ENCODE data around the gene FOXL3.

Gene FOXL3

DNA sequence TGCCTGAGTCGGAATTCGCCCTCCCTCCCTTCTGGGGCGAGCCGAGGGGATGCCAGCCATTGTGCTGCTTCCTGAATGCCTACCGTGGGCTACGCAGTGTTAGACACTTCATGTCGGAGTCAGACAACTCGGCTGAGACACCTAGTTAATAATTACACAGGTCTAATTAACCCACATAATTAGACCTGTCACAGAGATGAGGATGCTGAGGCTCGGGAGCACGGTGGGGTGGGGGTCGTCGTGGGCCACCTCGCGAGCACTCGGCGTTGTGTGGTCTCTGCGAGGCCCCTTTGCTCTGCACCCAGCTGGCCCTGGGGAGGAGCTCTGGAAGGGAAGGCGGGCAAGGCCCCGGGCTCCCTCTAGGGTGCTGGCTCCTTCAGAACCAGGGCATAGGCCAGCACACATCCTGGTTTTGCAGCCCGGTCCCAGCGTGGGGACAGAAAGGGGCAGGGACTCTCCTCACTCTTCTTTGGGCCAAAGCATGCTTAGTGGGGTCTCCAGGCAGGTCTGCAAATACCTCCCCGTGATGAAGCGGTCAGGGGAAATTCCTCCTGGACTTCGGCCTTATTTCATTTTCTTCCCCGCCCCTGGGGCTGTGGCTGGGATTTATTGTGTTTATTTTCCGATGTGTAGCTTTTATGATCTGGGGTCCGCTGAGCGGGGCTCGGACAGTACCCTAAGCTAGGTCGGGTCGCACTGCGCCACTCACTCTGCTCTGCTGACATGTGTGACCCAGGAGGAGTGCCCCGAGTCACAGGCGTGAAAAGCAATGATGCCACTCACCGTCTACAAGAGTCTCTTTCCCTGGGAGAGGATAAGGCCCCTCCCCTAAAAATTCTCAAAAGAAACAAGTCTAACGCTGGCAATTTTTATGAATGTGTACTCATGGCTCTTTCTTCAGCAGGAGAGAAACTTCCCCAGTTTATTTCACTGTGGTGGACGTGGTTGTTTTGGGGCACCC is 4.9 kb upstream of the FOXL3 start:
- DNase-seq (ENCODE audit: low read depth) = no peak
- no peak for TF ChIP-seq CTCF (conservative IDR thresholded peaks at IDR 0.05; ENCODE audit: low read length)
- no peak overlapping the region for H3K4me3 ChIP-seq (ENCODE audit: low read length)

DNA sequence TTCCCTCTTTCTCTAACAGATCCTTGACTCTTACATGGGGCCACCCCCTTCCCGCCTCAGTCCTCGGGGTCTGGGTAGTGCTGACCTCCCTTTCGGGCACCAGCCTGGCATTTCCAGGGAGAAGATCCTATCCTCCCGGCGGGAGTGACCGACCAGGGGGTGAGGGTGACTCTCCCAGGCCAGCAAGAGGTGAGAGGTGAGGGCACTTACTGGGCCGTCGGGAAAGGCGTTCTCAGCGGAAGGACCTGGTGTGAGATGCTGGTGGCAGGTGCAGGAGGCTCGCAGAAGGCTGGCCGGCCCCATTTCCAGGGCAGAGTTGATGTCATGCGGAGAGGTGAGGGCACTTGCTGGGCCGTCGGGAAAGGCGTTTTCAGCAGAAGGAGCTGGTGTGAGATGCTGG is 4.2 kb upstream of the FOXL3 start:
- DNase-seq (ENCODE audit: low read depth) = no peak
- H3K4me3 ChIP-seq (ENCODE audit: low read length) = no peak overlapping the region
- no peak for TF ChIP-seq CTCF (conservative IDR thresholded peaks at IDR 0.05; ENCODE audit: low read length)

DNA sequence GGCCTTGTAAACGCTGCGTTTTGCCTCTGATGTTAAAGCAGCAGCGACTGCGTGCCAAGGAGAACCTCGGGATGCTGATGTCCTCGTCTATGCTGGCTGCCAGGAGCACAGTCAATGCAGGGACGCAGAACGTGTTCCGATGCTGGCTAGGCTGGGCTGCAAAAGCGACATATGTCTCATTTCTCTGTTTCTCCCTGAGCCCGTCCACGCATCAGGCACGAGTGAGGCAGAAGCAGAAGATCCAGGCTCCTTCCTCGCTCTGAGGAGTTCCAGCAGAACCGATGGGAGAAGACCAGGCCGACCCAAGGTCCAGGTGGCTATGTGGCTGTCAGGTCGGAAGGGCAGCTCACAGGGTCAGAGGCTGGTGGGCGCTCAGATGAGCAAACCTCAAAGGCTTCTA is 3.7 kb upstream of the FOXL3 start:
- H3K4me3 ChIP-seq (ENCODE audit: low read length) = no peak overlapping the region
- DNase-seq (ENCODE audit: low read depth) = no peak
- TF ChIP-seq CTCF (conservative IDR thresholded peaks at IDR 0.05; ENCODE audit: low read length) = no peak

DNA sequence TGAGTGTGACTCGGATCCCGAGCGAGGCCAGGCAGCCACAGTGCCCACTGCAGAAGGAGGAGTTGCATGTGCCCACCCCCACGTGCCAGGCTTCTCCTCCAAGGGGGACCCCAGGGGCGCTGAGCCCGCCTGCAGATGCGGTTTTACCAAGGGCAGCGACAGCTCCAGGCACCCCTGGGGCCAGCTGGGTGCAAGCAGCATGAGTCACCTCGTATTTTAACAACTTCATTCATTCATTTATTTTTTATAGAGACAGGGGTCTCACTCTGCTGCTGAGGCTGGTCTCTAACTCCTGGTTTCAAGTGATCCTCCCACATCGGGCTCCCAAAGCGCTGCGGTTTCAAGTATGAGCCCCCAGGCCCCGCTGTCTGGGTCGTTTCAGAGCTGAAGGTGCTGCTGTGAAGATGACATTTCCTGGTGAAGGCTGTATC is 1.3 kb upstream of the FOXL3 start:
- no peak for TF ChIP-seq CTCF (conservative IDR thresholded peaks at IDR 0.05; ENCODE audit: low read length)
- no peak for DNase-seq (ENCODE audit: low read depth)
- H3K4me3 ChIP-seq (ENCODE audit: low read length) = no peak overlapping the region

- no peak for TF ChIP-seq CTCF (conservative IDR thresholded peaks at IDR 0.05; ENCODE audit: low read length)
- no peak for DNase-seq (ENCODE audit: low read depth)
- no peak overlapping the region for H3K4me3 ChIP-seq (ENCODE audit: low read length)
Measured at GRCh38 chr7:289209-289755, 688 bp upstream of the FOXL3 start.

- H3K4me3 ChIP-seq (ENCODE audit: low read length) = no peak overlapping the region
- DNase-seq (ENCODE audit: low read depth) = no peak
- no peak for TF ChIP-seq CTCF (conservative IDR thresholded peaks at IDR 0.05; ENCODE audit: low read length)
Measured at GRCh38 chr7:290554-291372, 793 bp downstream of the FOXL3 start.
